ENCODE results near the gene ALDOA.
"Not testable (repeated sequence)": the region's sequence is repeated elsewhere in the genome, so short reads cannot be mapped to it uniquely, and the experiment has no call there.

Gene ALDOA

GRCh38 chr16:30113711-30114333 is 48.3 kb downstream of the ALDOA start:
- POLR2A ChIA-PET: no interaction called here
- H3K4me3 ChIP-seq (ENCODE audit: low read depth, low read length): no peak overlapping the region
- CTCF ChIA-PET: interaction anchor here (1.0 to 6.6 kb wide), 7 partner anchors 10 to 296 kb away, joined by 3 to 82 read pairs (median 4); no protein-coding TSS in a partner anchor
- DNase-seq (ENCODE audit: low read depth, low spot score): no peak
- TF ChIP-seq CTCF (IDR thresholded peaks at IDR 0.05; ENCODE audit: insufficient read depth, low read length, missing control alignments): no peak

GRCh38 chr16:30114411-30114810 is 48.9 kb downstream of the ALDOA start:
- CTCF ChIA-PET: interaction anchor here (1.3 to 6.6 kb wide), 6 partner anchors 12 to 295 kb away, joined by 3 to 82 read pairs (median 4); partner anchors contain the start of gene TBX6
- no peak overlapping the region for H3K4me3 ChIP-seq (ENCODE audit: low read depth, low read length)
- TF ChIP-seq CTCF (IDR thresholded peaks at IDR 0.05; ENCODE audit: insufficient read depth, low read length, missing control alignments): no peak
- DNase-seq (ENCODE audit: low read depth, low spot score): no peak
- POLR2A ChIA-PET: no interaction called here

GRCh38 chr16:30114833-30115232 is 49.3 kb downstream of the ALDOA start:
- CTCF ChIA-PET: interaction anchor here (1.3 to 6.6 kb wide), 6 partner anchors 13 to 295 kb away, joined by 3 to 82 read pairs (median 4); partner anchors contain the start of gene TBX6
- DNase-seq (ENCODE audit: low read depth, low spot score); H3K4me3 ChIP-seq (ENCODE audit: low read depth, low read length); POLR2A ChIA-PET: not testable (repeated sequence)

- no peak for TF ChIP-seq CTCF (IDR thresholded peaks at IDR 0.05; ENCODE audit: insufficient read depth, low read length, missing control alignments)
- POLR2A ChIA-PET: no interaction called here
- no peak overlapping the region for H3K4me3 ChIP-seq (ENCODE audit: low read depth, low read length)
- DNase-seq (ENCODE audit: low read depth, low spot score): no peak
- CTCF ChIA-PET: interaction anchor here (1.3 to 6.6 kb wide), 4 partner anchors 13 to 67 kb away, joined by 3 to 82 read pairs (median 6); partner anchors contain the start of gene TBX6
Observed at GRCh38 chr16:30115238-30115637, 49.7 kb downstream of the ALDOA start.

- no peak overlapping the region for H3K4me3 ChIP-seq (ENCODE audit: low read depth, low read length)
- ChIA-PET CTCF (no interaction called here), POLR2A (no interaction called here)
- no peak for DNase-seq (ENCODE audit: low read depth, low spot score)
- no peak for TF ChIP-seq CTCF (IDR thresholded peaks at IDR 0.05; ENCODE audit: insufficient read depth, low read length, missing control alignments)
Observed at GRCh38 chr16:30116291-30117207, 51.0 kb downstream of the ALDOA start.

GRCh38 chr16:30117768-30118167 is 52.2 kb downstream of the ALDOA start:
- CTCF ChIA-PET: interaction anchor here (1.3 kb wide), 1 partner anchor 26 kb away, joined by 5 read pairs; the partner anchor contains the start of gene TBX6
- TF ChIP-seq CTCF (IDR thresholded peaks at IDR 0.05; ENCODE audit: insufficient read depth, low read length, missing control alignments): no peak
- no peak overlapping the region for H3K4me3 ChIP-seq (ENCODE audit: low read depth, low read length)
- DNase-seq (ENCODE audit: low read depth, low spot score): no peak
- POLR2A ChIA-PET: no interaction called here

Measured in AG04449 (cell line).